ENCODE measurements around the gene ZNF615.
"Not testable (repeated sequence)": the region's sequence is repeated elsewhere in the genome, so short reads cannot be mapped to it uniquely, and the experiment has no call there.

Gene ZNF615

GRCh38 chr19:51965583-51965982, 42.4 kb downstream of the ZNF615 start:
- peaks cover 78% of the 10 kb centered on the region for H3K9me3 Mint-ChIP-seq

GRCh38 chr19:51960621-51961233, 47.3 kb downstream of the ZNF615 start:
- not testable (repeated sequence) for H3K4me1 Mint-ChIP-seq (ENCODE audit: low read depth); H3K27ac Mint-ChIP-seq; H3K4me3 Mint-ChIP-seq; H3K27me3 Mint-ChIP-seq (ENCODE audit: low read depth); DNase-seq (ENCODE audit: low spot score)
- peaks cover 86% of the 10 kb centered on the region for H3K9me3 Mint-ChIP-seq
- peaks cover 34% of the 10 kb centered on the region for H3K36me3 Mint-ChIP-seq (ENCODE audit: low read depth)

More at GRCh38 chr19:51965583-51965982, 42.4 kb downstream of the ZNF615 start:
- Mint-ChIP-seq H3K27me3 (ENCODE audit: low read depth) (no peaks in the 10 kb centered on the region), H3K36me3 (ENCODE audit: low read depth) (peaks cover 66% of the 10 kb centered on the region), H3K4me3 (no peak overlapping the region), H3K27ac (no peak overlapping the region), H3K4me1 (ENCODE audit: low read depth) (no peaks in the 10 kb centered on the region)
- no peak for DNase-seq (ENCODE audit: low spot score)

DNA sequence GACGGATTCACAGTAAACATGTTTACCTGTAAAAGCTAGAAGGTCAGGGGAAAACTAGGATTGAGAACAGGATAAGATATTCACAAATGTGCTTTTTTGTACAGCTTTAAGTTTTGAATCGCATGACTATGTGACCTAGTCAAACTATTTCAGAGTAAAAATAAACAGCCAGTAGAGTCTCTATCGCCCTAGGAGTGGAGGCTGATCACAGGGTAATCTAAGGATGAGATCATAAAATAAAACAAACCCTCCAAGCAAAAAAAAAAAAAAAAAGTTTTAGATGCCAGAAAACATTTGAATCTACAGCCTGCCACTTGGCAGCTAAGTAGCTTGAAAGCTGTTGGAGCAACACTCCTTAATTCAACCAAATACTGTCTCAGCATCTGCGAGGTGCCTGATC, 48.2 kb downstream of the ZNF615 start:
- no peaks in the 10 kb centered on the region for H3K27me3 Mint-ChIP-seq (ENCODE audit: low read depth)

DNA sequence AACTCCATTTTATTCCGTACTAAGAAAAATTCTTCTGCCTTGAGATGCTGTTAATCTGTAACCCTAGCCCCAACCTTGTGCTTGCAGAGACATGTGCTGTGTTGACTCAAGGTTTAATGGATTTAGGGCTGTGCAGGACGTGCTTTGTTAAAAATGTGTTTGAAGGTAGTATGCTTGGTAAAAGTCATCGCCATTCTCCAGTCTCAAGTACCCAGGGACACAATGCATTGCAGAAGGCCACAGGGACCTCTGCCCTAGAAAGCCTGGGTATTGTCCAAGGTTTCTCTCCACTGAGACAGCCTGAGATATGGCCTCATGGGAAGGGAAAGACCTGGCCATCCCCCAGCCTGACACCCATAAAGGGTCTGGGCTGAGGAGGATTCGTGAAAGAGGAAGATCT, 50.2 kb downstream of the ZNF615 start:
- not testable (repeated sequence) for H3K27me3 Mint-ChIP-seq (ENCODE audit: low read depth); H3K4me1 Mint-ChIP-seq (ENCODE audit: low read depth); H3K4me3 Mint-ChIP-seq; DNase-seq (ENCODE audit: low spot score); H3K27ac Mint-ChIP-seq
- Mint-ChIP-seq H3K9me3 (peaks cover 79% of the 10 kb centered on the region), H3K36me3 (ENCODE audit: low read depth) (peaks cover 13% of the 10 kb centered on the region)

More for the DNA sequence above, 48.2 kb downstream of the ZNF615 start:
- Mint-ChIP-seq H3K9me3 (peaks cover 83% of the 10 kb centered on the region), H3K27ac (no peak overlapping the region), H3K36me3 (ENCODE audit: low read depth) (peaks cover 25% of the 10 kb centered on the region), H3K4me3 (no peak overlapping the region), H3K4me1 (ENCODE audit: low read depth) (no peaks in the 10 kb centered on the region)
- no peak for DNase-seq (ENCODE audit: low spot score)

DNA sequence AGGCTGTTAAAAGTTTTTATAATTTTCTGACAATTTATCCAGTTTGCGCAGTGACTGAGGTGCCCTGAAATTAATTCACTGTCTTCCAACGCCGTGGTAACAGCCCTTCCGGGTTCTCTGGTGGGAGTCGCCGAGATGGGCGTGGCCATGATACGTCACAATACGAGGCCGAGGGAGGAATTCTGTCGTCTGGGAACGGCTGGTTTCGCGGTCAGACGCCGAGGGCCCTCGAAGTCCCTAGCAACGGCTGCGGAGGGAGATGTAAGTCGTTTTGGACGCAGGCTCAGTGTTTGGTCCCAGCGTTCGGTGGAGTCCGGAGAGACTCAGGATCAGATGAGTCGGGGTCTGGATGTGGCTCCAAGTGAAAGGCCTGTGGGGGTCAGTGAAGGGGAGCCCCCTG, 59.0 kb downstream of the ZNF615 start:
- Mint-ChIP-seq H3K9me3 (peaks cover 81% of the 10 kb centered on the region), H3K27ac (no peak overlapping the region), H3K36me3 (ENCODE audit: low read depth) (peaks cover 27% of the 10 kb centered on the region), H3K27me3 (ENCODE audit: low read depth) (no peaks in the 10 kb centered on the region), H3K4me3 (no peak overlapping the region), H3K4me1 (ENCODE audit: low read depth) (no peaks in the 10 kb centered on the region)
- DNase-seq (ENCODE audit: low spot score), result no peak

DNA sequence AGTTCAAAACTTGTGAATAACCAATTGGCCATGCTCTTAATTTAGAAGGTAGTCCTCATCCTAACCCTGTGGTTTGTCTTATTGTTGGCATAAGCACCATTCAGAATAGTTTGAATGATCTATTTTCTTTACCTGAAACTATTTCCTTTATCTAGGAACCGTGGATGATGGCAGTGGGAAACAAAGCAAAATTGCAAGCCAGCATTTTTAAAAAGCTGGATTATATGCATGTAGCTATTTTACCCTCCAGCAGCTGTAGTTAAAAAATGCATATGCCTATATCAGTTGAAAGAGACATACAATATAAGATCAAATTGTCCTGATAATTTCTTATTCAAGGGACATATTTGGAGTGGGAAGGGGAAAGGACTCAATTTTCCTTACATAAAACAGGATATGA, 61.4 kb downstream of the ZNF615 start:
- Mint-ChIP-seq H3K4me3 (no peak overlapping the region), H3K9me3 (peaks cover 94% of the 10 kb centered on the region), H3K27me3 (ENCODE audit: low read depth) (no peaks in the 10 kb centered on the region), H3K36me3 (ENCODE audit: low read depth) (peaks cover 50% of the 10 kb centered on the region), H3K4me1 (ENCODE audit: low read depth) (no peaks in the 10 kb centered on the region), H3K27ac (no peak overlapping the region)
- no peak for DNase-seq (ENCODE audit: low spot score)

DNA sequence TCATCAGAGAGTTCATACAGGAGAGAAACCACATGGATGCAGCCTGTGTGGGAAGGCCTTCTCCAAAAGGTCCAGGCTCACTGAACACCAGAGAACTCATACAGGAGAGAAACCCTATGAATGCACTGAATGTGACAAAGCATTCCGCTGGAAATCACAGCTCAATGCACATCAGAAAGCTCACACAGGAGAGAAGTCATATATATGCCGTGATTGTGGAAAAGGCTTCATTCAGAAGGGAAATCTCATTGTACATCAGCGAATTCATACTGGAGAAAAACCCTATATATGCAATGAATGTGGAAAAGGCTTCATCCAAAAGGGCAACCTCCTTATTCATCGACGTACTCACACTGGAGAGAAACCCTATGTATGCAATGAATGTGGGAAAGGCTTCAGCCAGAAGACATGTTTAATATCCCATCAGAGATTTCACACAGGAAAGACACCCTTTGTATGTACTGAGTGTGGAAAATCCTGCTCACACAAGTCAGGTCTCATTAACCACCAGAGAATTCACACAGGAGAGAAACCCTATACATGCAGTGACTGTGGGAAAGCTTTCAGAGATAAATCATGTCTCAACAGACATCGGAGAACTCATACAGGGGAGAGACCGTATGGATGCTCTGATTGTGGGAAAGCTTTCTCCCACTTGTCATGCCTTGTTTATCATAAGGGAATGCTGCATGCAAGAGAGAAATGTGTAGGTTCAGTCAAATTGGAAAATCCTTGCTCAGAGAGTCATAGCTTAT, 63.0 kb downstream of the ZNF615 start:
- no peak for DNase-seq (ENCODE audit: low spot score)
- Mint-ChIP-seq H3K27ac (no peak overlapping the region), H3K4me1 (ENCODE audit: low read depth) (no peaks in the 10 kb centered on the region), H3K4me3 (no peak overlapping the region), H3K36me3 (ENCODE audit: low read depth) (peaks cover 65% of the 10 kb centered on the region), H3K27me3 (ENCODE audit: low read depth) (no peaks in the 10 kb centered on the region), H3K9me3 (peaks cover 92% of the 10 kb centered on the region)
